Measurements from ENCODE around the gene GSN.

Gene GSN

GRCh38 chr9:121324316-121324715 lies 56.4 kb downstream of the GSN start:
- no peak for TF ChIP-seq CTCF (IDR thresholded peaks at IDR 0.05; ENCODE audit: insufficient read depth, low read length, poor library complexity, severe bottlenecking)
- Histone ChIP-seq H3K27me3 (replicated peaks; ENCODE audit: control insufficient read depth, insufficient read depth, low read length) (no peaks in the 10 kb centered on the region), H3K36me3 (ENCODE audit: control insufficient read depth, insufficient read depth, low read length) (no peaks in the 10 kb centered on the region), H3K4me3 (replicated peaks; ENCODE audit: low read depth, low read length) (no peak overlapping the region)
- no peak for DNase-seq (ENCODE audit: extremely low read depth, insufficient read length)

- H3K27me3 ChIP-seq (replicated peaks; ENCODE audit: control insufficient read depth, insufficient read depth, low read length), result no peaks in the 10 kb centered on the region
- H3K36me3 ChIP-seq (ENCODE audit: control insufficient read depth, insufficient read depth, low read length), result no peaks in the 10 kb centered on the region; the same call in 1 of the 2 replicates
- no peak for TF ChIP-seq CTCF (IDR thresholded peaks at IDR 0.05; ENCODE audit: insufficient read depth, low read length, poor library complexity, severe bottlenecking)
- no peak for DNase-seq (ENCODE audit: extremely low read depth, insufficient read length)
- H3K4me3 ChIP-seq (replicated peaks; ENCODE audit: low read depth, low read length), result no peak overlapping the region
These were observed 56.8 kb downstream of the GSN start for GRCh38 chr9:121324755-121325154.

- TF ChIP-seq CTCF (IDR thresholded peaks at IDR 0.05; ENCODE audit: insufficient read depth, low read length, poor library complexity, severe bottlenecking), result no peak
- no peak for DNase-seq (ENCODE audit: extremely low read depth, insufficient read length)
- no peak overlapping the region for H3K4me3 ChIP-seq (replicated peaks; ENCODE audit: low read depth, low read length)
- H3K36me3 ChIP-seq (ENCODE audit: control insufficient read depth, insufficient read depth, low read length), result no peaks in the 10 kb centered on the region; the same call in 1 of the 2 replicates
- no peaks in the 10 kb centered on the region for H3K27me3 ChIP-seq (replicated peaks; ENCODE audit: control insufficient read depth, insufficient read depth, low read length)
These were observed 57.4 kb downstream of the GSN start for GRCh38 chr9:121325387-121325786.

GRCh38 chr9:121326130-121326838 lies 58.3 kb downstream of the GSN start:
- no peak for TF ChIP-seq CTCF (IDR thresholded peaks at IDR 0.05; ENCODE audit: insufficient read depth, low read length, poor library complexity, severe bottlenecking)
- no peak overlapping the region for H3K4me3 ChIP-seq (replicated peaks; ENCODE audit: low read depth, low read length)
- DNase-seq (ENCODE audit: extremely low read depth, insufficient read length), result no peak
- H3K36me3 ChIP-seq (ENCODE audit: control insufficient read depth, insufficient read depth, low read length), result no peaks in the 10 kb centered on the region; the same call in 1 of the 2 replicates
- H3K27me3 ChIP-seq (replicated peaks; ENCODE audit: control insufficient read depth, insufficient read depth, low read length), result no peaks in the 10 kb centered on the region

- Histone ChIP-seq H3K4me3 (replicated peaks; ENCODE audit: low read depth, low read length) (no peak overlapping the region), H3K36me3 (ENCODE audit: control insufficient read depth, insufficient read depth, low read length) (no peaks in the 10 kb centered on the region; the same call in 1 of the 2 replicates), H3K27me3 (replicated peaks; ENCODE audit: control insufficient read depth, insufficient read depth, low read length) (no peaks in the 10 kb centered on the region)
- DNase-seq (ENCODE audit: extremely low read depth, insufficient read length), result no peak
- TF ChIP-seq CTCF (IDR thresholded peaks at IDR 0.05; ENCODE audit: insufficient read depth, low read length, poor library complexity, severe bottlenecking), result no peak
These were observed 59.1 kb downstream of the GSN start for GRCh38 chr9:121326901-121327613.
